GM23338 (cell line): Measurements from ENCODE around the gene TRAF3IP1. TPM values are rescaled to one million over a fixed set of nuclear protein-coding genes. Genes with fewer than 3 reads are reported as not detected.

Experiments
- ATAC-seq: fragments of 200-7000 bp; cut with Tn5 transposase; 3 replicates; pipeline ENCODE4 v1.9.1; 2020
- DNase-seq: peaks from one replicate; pipeline ENCODE4 v3.0.0-alpha.2; 2015; ENCODE audit warnings: low spot score
- H2AFZ ChIP-seq: fragments of 200-600 bp; sonication (generic); 2 replicates; pipeline ENCODE4 v1.8.0; 2016; ENCODE audit warnings: antibody characterized with exemption, mild to moderate bottlenecking, moderate library complexity
- H3F3A ChIP-seq: fragments of 200-600 bp; sonication (generic); replicated peaks from 2 replicates; pipeline ENCODE4 v1.8.0; 2017; ENCODE audit warnings: antibody characterized with exemption, mixed run types, low read depth
- H3K27ac ChIP-seq: fragments of 200-600 bp; sonication (generic); 2 replicates; pipeline ENCODE4 v1.6.1; 2016; ENCODE audit warnings: low read depth
- H3K27me3 ChIP-seq: fragments of 200-600 bp; sonication (generic); 2 replicates; pipeline ENCODE4 v1.8.0; 2016; ENCODE audit warnings: mild to moderate bottlenecking, mixed run types, moderate library complexity; ENCODE audit not compliant: insufficient read depth
- H3K36me3 ChIP-seq: fragments of 200-600 bp; sonication (generic); 2 replicates; pipeline ENCODE4 v1.8.0; 2016; ENCODE audit warnings: mild to moderate bottlenecking; ENCODE audit not compliant: insufficient read depth
- H3K4me1 ChIP-seq: fragments of 200-600 bp; sonication (generic); 2 replicates; pipeline ENCODE4 v1.8.0; 2016; ENCODE audit warnings: mild to moderate bottlenecking, moderate library complexity; ENCODE audit not compliant: insufficient read depth
- H3K4me2 ChIP-seq: fragments of 200-600 bp; sonication (generic); 2 replicates; pipeline ENCODE4 v1.7.1; 2017; ENCODE audit warnings: mixed run types
- H3K4me3 ChIP-seq: fragments of 200-600 bp; sonication (generic); 2 replicates; pipeline ENCODE4 v1.6.1; 2016; ENCODE audit warnings: mixed run types
- H3K79me2 ChIP-seq: fragments of 200-600 bp; sonication (generic); replicated peaks from 2 replicates; pipeline ENCODE4 v1.8.0; 2017; ENCODE audit warnings: mild to moderate bottlenecking; ENCODE audit not compliant: insufficient read depth
- H3K9me2 ChIP-seq: fragments of 200-600 bp; sonication (generic); 2 replicates; pipeline ENCODE4 v1.8.0; 2017; ENCODE audit not compliant: insufficient read depth
- H4K20me1 ChIP-seq: fragments of 200-600 bp; sonication (generic); replicated peaks from 2 replicates; pipeline ENCODE4 v1.8.0; 2017; ENCODE audit warnings: mild to moderate bottlenecking; ENCODE audit not compliant: insufficient read depth
- H3K27ac Mint-ChIP-seq: 2 replicates; pipeline ENCODE4 v1.8.0; 2020; ENCODE audit warnings: inconsistent platforms, mild to moderate bottlenecking, moderate library complexity, mixed read lengths
- H3K27me3 Mint-ChIP-seq: 3 replicates; pipeline ENCODE4 v1.8.0; 2022; ENCODE audit warnings: low read depth, mild to moderate bottlenecking, moderate library complexity, mixed read lengths, inconsistent platforms; ENCODE audit not compliant: insufficient read depth, poor library complexity
- H3K36me3 Mint-ChIP-seq: 3 replicates; pipeline ENCODE4 v1.8.0; 2021; ENCODE audit warnings: low read depth, mild to moderate bottlenecking, inconsistent platforms, moderate library complexity, mixed read lengths
- H3K4me1 Mint-ChIP-seq: 3 replicates; pipeline ENCODE4 v1.8.0; 2020; ENCODE audit warnings: mild to moderate bottlenecking, inconsistent platforms, mixed read lengths
- H3K4me3 Mint-ChIP-seq: 3 replicates; pipeline ENCODE4 v1.8.0; 2021; ENCODE audit warnings: moderate library complexity, mild to moderate bottlenecking, inconsistent platforms, mixed read lengths
- H3K9me3 Mint-ChIP-seq: 3 replicates; pipeline ENCODE4 v1.8.0; 2020; ENCODE audit warnings: moderate library complexity, mild to moderate bottlenecking, inconsistent platforms, mixed read lengths
- CREB1 ChIP-seq: fragments of 250-450 bp; sonication (Bioruptor Pico); IDR thresholded peaks from 2 replicates; pipeline ENCODE4 v1.5.0; 2020; ENCODE audit warnings: low read depth, mild to moderate bottlenecking, moderate library complexity
- CTCF ChIP-seq, 2 experiments: fragments of 200-600 bp in 1 of 2; sonication (generic) in 1 of 2; conservative IDR thresholded peaks; 2 replicates each; pipeline versions ENCODE4 v1.5.1 to v1.6.1; 2016 to 2017; ENCODE audit warnings: antibody characterized with exemption in 2 of 2, low read depth in 2 of 2, mild to moderate bottlenecking in 2 of 2, moderate library complexity in 1 of 2
- EZH2 ChIP-seq: fragments of 200-600 bp; sonication (generic); IDR thresholded peaks from one replicate; pipeline ENCODE4 v1.8.0; 2017; ENCODE audit warnings: antibody characterized with exemption, mild to moderate bottlenecking, low read depth; ENCODE audit not compliant: unreplicated experiment
- EZH2phosphoT487 ChIP-seq: fragments of 200-600 bp; sonication (generic); IDR thresholded peaks from one replicate; pipeline ENCODE4 v1.8.1; 2018; ENCODE audit warnings: antibody characterized with exemption; ENCODE audit not compliant: unreplicated experiment
- NANOG ChIP-seq: IDR thresholded peaks from 2 replicates; pipeline ENCODE4 v1.6.1; 2016; ENCODE audit warnings: antibody characterized with exemption, borderline replicate concordance
- POLR2AphosphoS5 ChIP-seq: IDR thresholded peaks from 2 replicates; pipeline ENCODE4 v1.6.1; 2016; ENCODE audit warnings: antibody characterized with exemption, low read depth
- REST ChIP-seq: IDR thresholded peaks from one replicate; pipeline ENCODE4 v1.6.1; 2018; ENCODE audit warnings: antibody characterized with exemption; ENCODE audit not compliant: unreplicated experiment
- ZNF331 ChIP-seq: fragments of 250-450 bp; sonication (Bioruptor Pico); IDR thresholded peaks from 2 replicates; pipeline ENCODE4 v1.5.0; 2020; ENCODE audit warnings: low read depth, mild to moderate bottlenecking, moderate library complexity
- polyA plus RNA-seq: library from polyadenylated mRNA; unstranded; fragments of >200 nt; fragmentation: Nextera tagmentation; extraction: Ambion mirVana; gene quantifications from 2 replicates; pipeline ENCODE4 v1.2.1, GENCODE V29; 2016
- total RNA-seq: library from RNA; depleted of rRNA; stranded (reverse); fragments of >200 nt; shearing (Covaris generic); gene quantifications from 2 replicates; pipeline ENCODE4 v1.2.3, GENCODE V29; 2014

Gene TRAF3IP1
- total and polyA plus RNA-seq, 2 experiments from 2014 or later = 12.5 to 20.7 TPM

- peak; percentile 24 for ATAC-seq
- Histone ChIP-seq H3K79me2 (peaks cover 16% of the 10 kb centered on the region), H2AFZ (peak within 1 kb of the TSS; percentile 99), H3K9me2 (no peaks in the 10 kb centered on the region), H3K4me2 (peak within 1 kb of the TSS; percentile 98), H3K36me3 (no peaks in the 10 kb centered on the region), H4K20me1 (peaks cover 15% of the 10 kb centered on the region; the same call in 1 of the 2 replicates), H3K4me3 (peak within 1 kb of the TSS; percentile 78), H3K27ac (0 out of 2 replicates have a peak within 1 kb of the TSS, but pooled peaks have one; percentile 9), H3F3A (peaks cover 4% of the 10 kb centered on the region; the same call in 1 of the 2 replicates), H3K27me3 (peaks cover 6% of the 10 kb centered on the region; the same call in 1 of the 2 replicates), H3K4me1 (peaks cover 26% of the 10 kb centered on the region)
- Mint-ChIP-seq H3K27ac (peak within 1 kb of the TSS; percentile 36; the same call in 1 of the 2 replicates), H3K36me3 (no peaks in the 10 kb centered on the region; the same call in 2 of the 3 replicates), H3K9me3 (no peaks in the 10 kb centered on the region), H3K4me1 (peaks cover 44% of the 10 kb centered on the region), H3K4me3 (peak within 1 kb of the TSS; percentile 87), H3K27me3 (peaks cover 20% of the 10 kb centered on the region)
- TF ChIP-seq CTCF (conservative IDR thresholded peaks at IDR 0.05; ENCODE audit: low read depth in 2 of 2) (peak in 1 of 2 experiments; percentile 19; a peak in 1 of 4 replicates), EZH2phosphoT487 (no peak)
- peak; percentile 79 for DNase-seq
These were observed 32.3 kb upstream of the TRAF3IP1 start, which contains the start of gene PER2 for GRCh38 chr2:238287737-238288649. TSS of gene PER2 (minus strand) at chr2:238288610. CDS start at chr2:238277936, 10,674 bp downstream.

GRCh38 chr2:238288650-238289573 is 31.4 kb upstream of the TRAF3IP1 start:
- H3K4me3 ChIP-seq = peak overlapping the region; percentile 78
- H4K20me1 ChIP-seq = peaks cover 15% of the 10 kb centered on the region; the same call in 1 of the 2 replicates
- Mint-ChIP-seq H3K36me3 (no peaks in the 10 kb centered on the region; the same call in 2 of the 3 replicates), H3K27ac (peak overlapping the region; percentile 36; the same call in 1 of the 2 replicates), H3K27me3 (peaks cover 20% of the 10 kb centered on the region), H3K9me3 (no peaks in the 10 kb centered on the region), H3K4me3 (peak overlapping the region; percentile 87), H3K4me1 (peaks cover 40% of the 10 kb centered on the region)
- peak overlapping the region; percentile 99 for H2AFZ ChIP-seq
- ATAC-seq = peak; percentile 87
- DNase-seq = peak; percentile 99
- H3K9me2 ChIP-seq = no peaks in the 10 kb centered on the region
- peaks cover 4% of the 10 kb centered on the region; the same call in 1 of the 2 replicates for H3F3A ChIP-seq
- H3K27ac ChIP-seq = 0 out of 2 replicates have a peak overlapping the region, but pooled peaks have one; percentile 9
- H3K4me2 ChIP-seq = peak overlapping the region; percentile 98
- H3K79me2 ChIP-seq = peaks cover 15% of the 10 kb centered on the region
- peaks cover 26% of the 10 kb centered on the region for H3K4me1 ChIP-seq
- no peaks in the 10 kb centered on the region for H3K36me3 ChIP-seq
- H3K27me3 ChIP-seq = peaks cover 6% of the 10 kb centered on the region; the same call in 1 of the 2 replicates
- TF ChIP-seq REST = no peak
- TF ChIP-seq EZH2phosphoT487 = no peak
- peak; percentile 27 to 41; a peak in 3 of 4 replicates for TF ChIP-seq CTCF (conservative IDR thresholded peaks at IDR 0.05; ENCODE audit: low read depth in 2 of 2)
- no peak for TF ChIP-seq ZNF331 (CRISPR knock-in tag)
- no peak for TF ChIP-seq NANOG
- TF ChIP-seq POLR2AphosphoS5 = 0 out of 2 replicates have a peak, but pooled peaks have one; percentile 17
- peak; percentile 87 for TF ChIP-seq CREB1 (CRISPR knock-in tag)
- TF ChIP-seq EZH2 = no peak
